Measurements from ENCODE around the gene CCDC192. TPM values are rescaled to one million over a fixed set of nuclear protein-coding genes. Genes with fewer than 3 reads are reported as not detected.

The CCDC192 gene
- total RNA-seq, 1 donor from 2014 or later, result 1.3 TPM

GRCh38 chr5:127886081-127886480, 182.9 kb downstream of the CCDC192 start:
- H3K27me3 Mint-ChIP-seq (ENCODE audit: low read depth), result no peaks in the 10 kb centered on the region
- no peak overlapping the region for H3K4me3 Mint-ChIP-seq
- peaks cover under 1% of the 10 kb centered on the region for H3K9me3 Mint-ChIP-seq
- H3K4me1 Mint-ChIP-seq, result peaks cover 11% of the 10 kb centered on the region
- H3K27ac Mint-ChIP-seq (ENCODE audit: unreplicated experiment), result no peak overlapping the region
- DNase-seq (ENCODE audit: low read depth, low spot score), result no peak
- no peaks in the 10 kb centered on the region for H3K36me3 Mint-ChIP-seq (ENCODE audit: low read depth)
- TF ChIP-seq CTCF (conservative IDR thresholded peaks at IDR 0.05), result no peak

- Mint-ChIP-seq H3K36me3 (ENCODE audit: low read depth) (no peaks in the 10 kb centered on the region), H3K27me3 (ENCODE audit: low read depth) (no peaks in the 10 kb centered on the region), H3K4me1 (peaks cover 11% of the 10 kb centered on the region), H3K27ac (ENCODE audit: unreplicated experiment) (no peak overlapping the region), H3K4me3 (no peak overlapping the region), H3K9me3 (no peaks in the 10 kb centered on the region)
- TF ChIP-seq CTCF (conservative IDR thresholded peaks at IDR 0.05), result no peak
- no peak for DNase-seq (ENCODE audit: low read depth, low spot score)
Observed at GRCh38 chr5:127887282-127887681, 184.1 kb downstream of the CCDC192 start.

- no peaks in the 10 kb centered on the region for H3K36me3 Mint-ChIP-seq (ENCODE audit: low read depth)
- H3K27ac Mint-ChIP-seq (ENCODE audit: unreplicated experiment), result no peak overlapping the region
- no peaks in the 10 kb centered on the region for H3K9me3 Mint-ChIP-seq
- no peaks in the 10 kb centered on the region for H3K4me1 Mint-ChIP-seq
- TF ChIP-seq CTCF (conservative IDR thresholded peaks at IDR 0.05), result no peak
- no peak for DNase-seq (ENCODE audit: low read depth, low spot score)
- no peak overlapping the region for H3K4me3 Mint-ChIP-seq
- H3K27me3 Mint-ChIP-seq (ENCODE audit: low read depth), result no peaks in the 10 kb centered on the region
Observed at GRCh38 chr5:127891942-127892341, 188.8 kb downstream of the CCDC192 start.

GRCh38 chr5:127892467-127893207, 189.4 kb downstream of the CCDC192 start:
- no peaks in the 10 kb centered on the region for H3K36me3 Mint-ChIP-seq (ENCODE audit: low read depth)
- H3K4me3 Mint-ChIP-seq, result no peak overlapping the region
- no peak for TF ChIP-seq CTCF (conservative IDR thresholded peaks at IDR 0.05)
- DNase-seq (ENCODE audit: low read depth, low spot score), result no peak
- no peaks in the 10 kb centered on the region for H3K4me1 Mint-ChIP-seq
- H3K27me3 Mint-ChIP-seq (ENCODE audit: low read depth), result no peaks in the 10 kb centered on the region
- H3K27ac Mint-ChIP-seq (ENCODE audit: unreplicated experiment), result no peak overlapping the region
- H3K9me3 Mint-ChIP-seq, result no peaks in the 10 kb centered on the region

- Mint-ChIP-seq H3K36me3 (ENCODE audit: low read depth) (no peaks in the 10 kb centered on the region), H3K4me1 (no peaks in the 10 kb centered on the region), H3K27me3 (ENCODE audit: low read depth) (no peaks in the 10 kb centered on the region), H3K27ac (ENCODE audit: unreplicated experiment) (no peak overlapping the region), H3K4me3 (no peak overlapping the region), H3K9me3 (no peaks in the 10 kb centered on the region)
- DNase-seq (ENCODE audit: low read depth, low spot score), result no peak
- TF ChIP-seq CTCF (conservative IDR thresholded peaks at IDR 0.05), result no peak
Observed at GRCh38 chr5:127893232-127893631, 190.0 kb downstream of the CCDC192 start.
